Liver (tissue), 9 donors: ENCODE data around the gene BAIAP3. TPM values are rescaled to one million over a fixed set of nuclear protein-coding genes. Genes with fewer than 3 reads are reported as not detected.

Source experiments
- DNase-seq: peaks from one replicate; pipeline ENCODE4 v3.0.0-alpha.2; 2017; ENCODE audit warnings: low spot score
- H3K27ac ChIP-seq, 2 donors: one replicate each; pipeline ENCODE4 v1.7.0; 2013; ENCODE audit warnings: inconsistent platforms in 2 of 2, low read length in 2 of 2, control low read depth in 1 of 2, low read depth in 1 of 2, mild to moderate bottlenecking in 1 of 2
- H3K27me3 ChIP-seq, 4 donors: one replicate each; pipeline versions ENCODE4 v1.6.1 to v1.7.0; 2013; ENCODE audit warnings: low read length in 3 of 4, inconsistent platforms in 1 of 4, mild to moderate bottlenecking in 1 of 4, moderate library complexity in 1 of 4; ENCODE audit not compliant: control insufficient read depth in 4 of 4, insufficient read depth in 4 of 4
- H3K36me3 ChIP-seq, 4 donors: one replicate each; pipeline versions ENCODE4 v1.6.1 to v1.7.0; 2013; ENCODE audit warnings: low read length in 3 of 4, mild to moderate bottlenecking in 3 of 4, low read depth in 1 of 4, moderate library complexity in 1 of 4; ENCODE audit not compliant: control insufficient read depth in 4 of 4, insufficient read depth in 3 of 4
- H3K4me1 ChIP-seq, 4 donors: one replicate each; pipeline versions ENCODE4 v1.6.1 to v1.7.0; 2013; ENCODE audit warnings: low read length in 3 of 4, mild to moderate bottlenecking in 3 of 4, moderate library complexity in 1 of 4; ENCODE audit not compliant: control insufficient read depth in 4 of 4, insufficient read depth in 4 of 4
- H3K4me3 ChIP-seq, 3 donors: one replicate each; pipeline versions ENCODE4 v1.6.1 to v1.7.0; 2013; ENCODE audit warnings: low read length in 3 of 3, control low read depth in 1 of 3, low read depth in 1 of 3, mild to moderate bottlenecking in 1 of 3
- H3K9ac ChIP-seq, 2 donors: one replicate each; pipeline ENCODE4 v1.7.0; 2013; ENCODE audit warnings: low read length in 2 of 2, mild to moderate bottlenecking in 2 of 2, moderate library complexity in 2 of 2, control low read depth in 1 of 2, low read depth in 1 of 2
- H3K9me3 ChIP-seq, 4 donors: one replicate each; pipeline versions ENCODE4 v1.6.1 to v1.7.0; 2013; ENCODE audit warnings: low read length in 3 of 4; ENCODE audit not compliant: control insufficient read depth in 4 of 4
- EGR1 ChIP-seq, 2 donors: IDR thresholded peaks; 2 replicates each; pipeline ENCODE4 v1.6.1; 2016 to 2018; ENCODE audit warnings: antibody characterized with exemption in 2 of 2, low read depth in 2 of 2
- FOXA1 ChIP-seq: IDR thresholded peaks from 2 replicates; pipeline ENCODE4 v1.6.1; 2016; ENCODE audit warnings: antibody characterized with exemption
- FOXA2 ChIP-seq: IDR thresholded peaks from 2 replicates; pipeline ENCODE4 v1.6.1; 2016; ENCODE audit warnings: antibody characterized with exemption
- GABPA ChIP-seq, 2 donors: IDR thresholded peaks in 1 of 2; conservative IDR thresholded peaks in 1 of 2; 2 replicates each; pipeline ENCODE4 v1.6.1; 2016; ENCODE audit warnings: antibody characterized with exemption in 2 of 2, mild to moderate bottlenecking in 1 of 2, moderate library complexity in 1 of 2
- HNF4A ChIP-seq, 2 donors: conservative IDR thresholded peaks; 2 replicates each; pipeline ENCODE4 v1.6.1; 2016; ENCODE audit warnings: antibody characterized with exemption in 2 of 2, mild to moderate bottlenecking in 2 of 2
- HNF4G ChIP-seq: IDR thresholded peaks from 2 replicates; pipeline ENCODE4 v1.6.1; 2016; ENCODE audit warnings: antibody characterized with exemption
- JUND ChIP-seq, 2 donors: IDR thresholded peaks; 2 replicates each; pipeline ENCODE4 v1.6.1; 2016; ENCODE audit warnings: antibody characterized with exemption in 2 of 2
- NR2F2 ChIP-seq: IDR thresholded peaks from 2 replicates; pipeline ENCODE4 v1.6.1; 2016; ENCODE audit warnings: antibody characterized with exemption
- RAD21 ChIP-seq, 2 donors: IDR thresholded peaks; 2 replicates each; pipeline ENCODE4 v1.6.1; 2016; ENCODE audit warnings: antibody characterized with exemption in 2 of 2, mild to moderate bottlenecking in 2 of 2
- RXRA ChIP-seq, 2 donors: IDR thresholded peaks; 2 replicates each; pipeline ENCODE4 v1.6.1; 2017 to 2018; ENCODE audit warnings: antibody characterized with exemption in 2 of 2, mild to moderate bottlenecking in 1 of 2
- SP1 ChIP-seq: IDR thresholded peaks from 2 replicates; pipeline ENCODE4 v1.6.1; 2018; ENCODE audit warnings: antibody characterized with exemption, mild to moderate bottlenecking
- TAF1 ChIP-seq: conservative IDR thresholded peaks from 2 replicates; pipeline ENCODE4 v1.6.1; 2016; ENCODE audit warnings: antibody characterized with exemption, mild to moderate bottlenecking
- YY1 ChIP-seq: IDR thresholded peaks from 2 replicates; pipeline ENCODE4 v1.6.1; 2016; ENCODE audit warnings: antibody characterized with exemption, mild to moderate bottlenecking
- WGBS: extraction: QIAGEN DNeasy Blood & Tissue Kit; methylation state at CpG from one replicate; pipeline ENCODE4 v1.1.7; 2013; 5-methylcytosine and 5-hydroxymethylcytosine counted together
- polyA plus RNA-seq, 2 donors: library from polyadenylated mRNA; stranded (reverse) in 1 of 2; unstranded in 1 of 2; fragments of 200-250 nt in 1 of 2; fragments of >200 nt in 1 of 2; fragmentation: Nextera tagmentation in 1 of 2; extraction: Ambion mirVana in 1 of 2; gene quantifications; one replicate each; pipeline versions ENCODE4 v1.2.1 to v1.2.3, GENCODE V29; 2013 to 2015
- total RNA-seq, 2 donors: library from RNA; depleted of rRNA; stranded (reverse); fragments of >200 nt; gene quantifications; one replicate each; pipeline ENCODE4 v1.2.3, GENCODE V29; 2014
- TF ChIP-seq, protein P1 (sequence below): IDR thresholded peaks from 2 replicates; pipeline ENCODE4 v1.6.1; 2016; ENCODE audit warnings: antibody characterized with exemption, mild to moderate bottlenecking
- TF ChIP-seq, protein P2 (sequence below): IDR thresholded peaks from 2 replicates; pipeline ENCODE4 v1.6.1; 2016; ENCODE audit warnings: antibody characterized with exemption
- TF ChIP-seq, protein P3 (sequence below): IDR thresholded peaks from 2 replicates; pipeline ENCODE4 v1.6.1; 2016; ENCODE audit warnings: antibody characterized with exemption
- TF ChIP-seq, protein P4 (sequence below): fragments of 150-350 bp; IDR thresholded peaks from 2 replicates; pipeline ENCODE4 v1.5.1; 2017; ENCODE audit warnings: improper control_type of control experiment, low read depth, low read length; ENCODE audit not compliant: missing input control
- TF ChIP-seq, protein P5 (sequence below): IDR thresholded peaks from 2 replicates; pipeline ENCODE4 v1.6.1; 2016; ENCODE audit warnings: antibody characterized with exemption
- donor health status: healthy.
- donor health status: healthy.
- donor health status: healthy.
- donor health status: healthy.
- donor health status: healthy.

The BAIAP3 gene
- total and polyA plus RNA-seq, 4 donors = 1.6 to 3.8 (median 2.6) TPM

DNA sequence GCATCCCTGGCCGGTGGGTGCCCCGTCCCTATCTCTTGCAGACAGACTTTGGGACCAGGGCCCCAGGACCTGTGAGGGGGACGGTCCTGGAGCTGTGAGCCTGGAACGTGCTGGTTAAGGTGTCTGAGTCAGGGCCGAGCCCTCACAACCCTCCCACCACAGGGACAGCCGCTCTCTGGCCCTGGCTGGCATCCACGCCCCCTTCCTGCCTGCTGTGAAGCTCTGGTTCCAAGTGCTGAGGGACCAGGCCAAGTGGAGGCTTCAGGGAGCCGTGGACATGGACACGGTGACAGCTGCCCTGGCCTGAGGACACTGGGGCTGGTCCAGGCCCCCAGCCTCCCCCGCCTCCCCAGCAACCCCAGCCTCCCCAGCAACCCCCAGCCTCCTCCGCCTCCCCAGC is 11.6 kb downstream of the BAIAP3 start:
- Histone ChIP-seq H3K4me3 (no peak overlapping the region), H3K36me3 (peaks cover 3 to 14% (median 6%) of the 10 kb centered on the region in 4 donors), H3K27me3 (no peaks in the 10 kb centered on the region), H3K27ac (no peak overlapping the region), H3K9me3 (no peaks in the 10 kb centered on the region), H3K4me1 (peaks cover 4 to 24% (median 15%) of the 10 kb centered on the region in 4 donors), H3K9ac (no peak overlapping the region)
- DNase-seq = no peak
- 83% methylated on average over 11 of the region's 11 CpGs for WGBS
- TF ChIP-seq HNF4G (no peak), GABPA (IDR thresholded peaks at IDR 0.05 in 1 of 2, conservative IDR thresholded peaks at IDR 0.05 in 1 of 2) (no peak), YY1 (no peak), JUND (IDR thresholded peaks at IDR 0.05) (no peak), TAF1 (no peak), RAD21 (IDR thresholded peaks at IDR 0.05) (no peak), FOXA1 (no peak), FOXA2 (no peak), NR2F2 (no peak), EGR1 (IDR thresholded peaks at IDR 0.05; ENCODE audit: low read depth in 2 of 2) (no peak), RXRA (IDR thresholded peaks at IDR 0.05) (no peak), HNF4A (conservative IDR thresholded peaks at IDR 0.05) (no peak), SP1 (no peak)
- TF ChIP-seq, protein P1, sequence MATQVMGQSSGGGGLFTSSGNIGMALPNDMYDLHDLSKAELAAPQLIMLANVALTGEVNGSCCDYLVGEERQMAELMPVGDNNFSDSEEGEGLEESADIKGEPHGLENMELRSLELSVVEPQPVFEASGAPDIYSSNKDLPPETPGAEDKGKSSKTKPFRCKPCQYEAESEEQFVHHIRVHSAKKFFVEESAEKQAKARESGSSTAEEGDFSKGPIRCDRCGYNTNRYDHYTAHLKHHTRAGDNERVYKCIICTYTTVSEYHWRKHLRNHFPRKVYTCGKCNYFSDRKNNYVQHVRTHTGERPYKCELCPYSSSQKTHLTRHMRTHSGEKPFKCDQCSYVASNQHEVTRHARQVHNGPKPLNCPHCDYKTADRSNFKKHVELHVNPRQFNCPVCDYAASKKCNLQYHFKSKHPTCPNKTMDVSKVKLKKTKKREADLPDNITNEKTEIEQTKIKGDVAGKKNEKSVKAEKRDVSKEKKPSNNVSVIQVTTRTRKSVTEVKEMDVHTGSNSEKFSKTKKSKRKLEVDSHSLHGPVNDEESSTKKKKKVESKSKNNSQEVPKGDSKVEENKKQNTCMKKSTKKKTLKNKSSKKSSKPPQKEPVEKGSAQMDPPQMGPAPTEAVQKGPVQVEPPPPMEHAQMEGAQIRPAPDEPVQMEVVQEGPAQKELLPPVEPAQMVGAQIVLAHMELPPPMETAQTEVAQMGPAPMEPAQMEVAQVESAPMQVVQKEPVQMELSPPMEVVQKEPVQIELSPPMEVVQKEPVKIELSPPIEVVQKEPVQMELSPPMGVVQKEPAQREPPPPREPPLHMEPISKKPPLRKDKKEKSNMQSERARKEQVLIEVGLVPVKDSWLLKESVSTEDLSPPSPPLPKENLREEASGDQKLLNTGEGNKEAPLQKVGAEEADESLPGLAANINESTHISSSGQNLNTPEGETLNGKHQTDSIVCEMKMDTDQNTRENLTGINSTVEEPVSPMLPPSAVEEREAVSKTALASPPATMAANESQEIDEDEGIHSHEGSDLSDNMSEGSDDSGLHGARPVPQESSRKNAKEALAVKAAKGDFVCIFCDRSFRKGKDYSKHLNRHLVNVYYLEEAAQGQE = no peak
- TF ChIP-seq, protein P2, sequence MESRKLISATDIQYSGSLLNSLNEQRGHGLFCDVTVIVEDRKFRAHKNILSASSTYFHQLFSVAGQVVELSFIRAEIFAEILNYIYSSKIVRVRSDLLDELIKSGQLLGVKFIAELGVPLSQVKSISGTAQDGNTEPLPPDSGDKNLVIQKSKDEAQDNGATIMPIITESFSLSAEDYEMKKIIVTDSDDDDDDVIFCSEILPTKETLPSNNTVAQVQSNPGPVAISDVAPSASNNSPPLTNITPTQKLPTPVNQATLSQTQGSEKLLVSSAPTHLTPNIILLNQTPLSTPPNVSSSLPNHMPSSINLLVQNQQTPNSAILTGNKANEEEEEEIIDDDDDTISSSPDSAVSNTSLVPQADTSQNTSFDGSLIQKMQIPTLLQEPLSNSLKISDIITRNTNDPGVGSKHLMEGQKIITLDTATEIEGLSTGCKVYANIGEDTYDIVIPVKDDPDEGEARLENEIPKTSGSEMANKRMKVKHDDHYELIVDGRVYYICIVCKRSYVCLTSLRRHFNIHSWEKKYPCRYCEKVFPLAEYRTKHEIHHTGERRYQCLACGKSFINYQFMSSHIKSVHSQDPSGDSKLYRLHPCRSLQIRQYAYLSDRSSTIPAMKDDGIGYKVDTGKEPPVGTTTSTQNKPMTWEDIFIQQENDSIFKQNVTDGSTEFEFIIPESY = no peak
- TF ChIP-seq, protein P3, sequence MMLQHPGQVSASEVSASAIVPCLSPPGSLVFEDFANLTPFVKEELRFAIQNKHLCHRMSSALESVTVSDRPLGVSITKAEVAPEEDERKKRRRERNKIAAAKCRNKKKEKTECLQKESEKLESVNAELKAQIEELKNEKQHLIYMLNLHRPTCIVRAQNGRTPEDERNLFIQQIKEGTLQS = no peak
- TF ChIP-seq, protein P4, sequence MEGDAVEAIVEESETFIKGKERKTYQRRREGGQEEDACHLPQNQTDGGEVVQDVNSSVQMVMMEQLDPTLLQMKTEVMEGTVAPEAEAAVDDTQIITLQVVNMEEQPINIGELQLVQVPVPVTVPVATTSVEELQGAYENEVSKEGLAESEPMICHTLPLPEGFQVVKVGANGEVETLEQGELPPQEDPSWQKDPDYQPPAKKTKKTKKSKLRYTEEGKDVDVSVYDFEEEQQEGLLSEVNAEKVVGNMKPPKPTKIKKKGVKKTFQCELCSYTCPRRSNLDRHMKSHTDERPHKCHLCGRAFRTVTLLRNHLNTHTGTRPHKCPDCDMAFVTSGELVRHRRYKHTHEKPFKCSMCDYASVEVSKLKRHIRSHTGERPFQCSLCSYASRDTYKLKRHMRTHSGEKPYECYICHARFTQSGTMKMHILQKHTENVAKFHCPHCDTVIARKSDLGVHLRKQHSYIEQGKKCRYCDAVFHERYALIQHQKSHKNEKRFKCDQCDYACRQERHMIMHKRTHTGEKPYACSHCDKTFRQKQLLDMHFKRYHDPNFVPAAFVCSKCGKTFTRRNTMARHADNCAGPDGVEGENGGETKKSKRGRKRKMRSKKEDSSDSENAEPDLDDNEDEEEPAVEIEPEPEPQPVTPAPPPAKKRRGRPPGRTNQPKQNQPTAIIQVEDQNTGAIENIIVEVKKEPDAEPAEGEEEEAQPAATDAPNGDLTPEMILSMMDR = no peak
- TF ChIP-seq, protein P5, sequence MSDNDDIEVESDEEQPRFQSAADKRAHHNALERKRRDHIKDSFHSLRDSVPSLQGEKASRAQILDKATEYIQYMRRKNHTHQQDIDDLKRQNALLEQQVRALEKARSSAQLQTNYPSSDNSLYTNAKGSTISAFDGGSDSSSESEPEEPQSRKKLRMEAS = no peak
